Endothelial cell of umbilical vein (primary cell): ENCODE data around the gene C1orf52. TPM values are rescaled to one million over a fixed set of nuclear protein-coding genes. Genes with fewer than 3 reads are reported as not detected.

Source experiments
- BruUV-seq: library from RNA; stranded (reverse); fragments of 400-500 nt; replicated peaks from 2 replicates; lab custom pipeline; 2021; lab: Mats Ljungman, UMichigan
- CTCF ChIA-PET: fragments of 300-600, 350-600 bp; sonication (Branson Sonifier 250); formaldehyde crosslinking; loops from one replicate; lab custom pipeline; 2021; ENCODE audit warnings: antibody characterized with exemption, inconsistent platforms; lab: Charles Lee
- POLR2A ChIA-PET: fragments of 300-600, 350-600 bp; sonication (Branson Sonifier 250); formaldehyde crosslinking; loops from one replicate; lab custom pipeline; 2021; ENCODE audit warnings: antibody characterized with exemption, inconsistent platforms; lab: Charles Lee
- DNase-seq: peaks from one replicate; pipeline ENCODE4 v3.0.0-alpha.2; 2011; ENCODE audit warnings: low read depth, low spot score
- FAIRE-seq: peaks from 2 replicates; lab custom pipeline; 2011; peaks lifted over from hg19 to GRCh38; lab: Jason Lieb, UNC
- H2AFZ ChIP-seq: 2 replicates; pipeline ENCODE4 v1.6.0; 2012; ENCODE audit warnings: low read depth, low read length, control low read depth, inconsistent platforms
- H3K27ac ChIP-seq: 2 replicates; pipeline ENCODE4 v1.5.1; 2011; ENCODE audit warnings: low read depth, mild to moderate bottlenecking, control low read depth, low read length, moderate library complexity; ENCODE audit not compliant: insufficient read depth
- H3K27me3 ChIP-seq, 2 experiments: 2 replicates each; pipeline versions ENCODE4 v1.6.0 to v1.6.1; 2011; ENCODE audit warnings: low read length in 2 of 2, mixed read lengths in 1 of 2; ENCODE audit not compliant: control insufficient read depth in 2 of 2, insufficient read depth in 2 of 2
- H3K36me3 ChIP-seq, 2 experiments: 2 replicates in 1 of 2; 3 replicates in 1 of 2; pipeline ENCODE4 v1.5.1; 2011; ENCODE audit warnings: low read length in 2 of 2, mild to moderate bottlenecking in 1 of 2, moderate library complexity in 1 of 2; ENCODE audit not compliant: control insufficient read depth in 2 of 2, insufficient read depth in 2 of 2; ENCODE audit errors: extremely low read depth in 1 of 2
- H3K4me1 ChIP-seq: 3 replicates; pipeline ENCODE4 v1.5.1; 2011; ENCODE audit warnings: mild to moderate bottlenecking, low read length; ENCODE audit not compliant: control insufficient read depth, insufficient read depth; ENCODE audit errors: extremely low read depth
- H3K4me2 ChIP-seq: 2 replicates; pipeline ENCODE4 v1.6.1; 2011; ENCODE audit warnings: low read length, control low read depth, mixed read lengths; ENCODE audit not compliant: insufficient read depth
- H3K4me3 ChIP-seq, 3 experiments: fragments of 200-600 bp in 1 of 3; sonication (generic), shearing (Covaris generic) in 1 of 3; replicated peaks in 1 of 3; 2 replicates each; pipeline ENCODE4 v1.5.1; 2011 to 2016; ENCODE audit warnings: control low read depth in 3 of 3, low read length in 3 of 3, mild to moderate bottlenecking in 2 of 3, inconsistent platforms in 1 of 3, low read depth in 1 of 3, moderate library complexity in 1 of 3; ENCODE audit not compliant: insufficient read depth in 1 of 3
- H3K79me2 ChIP-seq: 2 replicates; pipeline ENCODE4 v1.6.0; 2012; ENCODE audit warnings: low read length, inconsistent platforms; ENCODE audit not compliant: control insufficient read depth, insufficient read depth
- H3K9ac ChIP-seq: replicated peaks from 2 replicates; pipeline ENCODE3; 2011; ENCODE audit warnings: low read length, control low read depth; ENCODE audit not compliant: insufficient read depth; ENCODE audit errors: extremely low read depth
- H3K9me1 ChIP-seq: replicated peaks from 3 replicates; pipeline ENCODE4 v1.6.0; 2011; ENCODE audit warnings: mild to moderate bottlenecking, low read length; ENCODE audit not compliant: control insufficient read depth, insufficient read depth; ENCODE audit errors: extremely low read depth
- H3K9me3 ChIP-seq: replicated peaks from 2 replicates; pipeline ENCODE4 v1.5.1; 2012; ENCODE audit warnings: low read length, inconsistent platforms; ENCODE audit not compliant: control insufficient read depth, insufficient read depth
- H4K20me1 ChIP-seq: replicated peaks from 2 replicates; pipeline ENCODE3; 2011; ENCODE audit warnings: mild to moderate bottlenecking, low read length; ENCODE audit not compliant: control insufficient read depth, insufficient read depth; ENCODE audit errors: extremely low read depth
- FOS ChIP-seq: IDR thresholded peaks from 2 replicates; pipeline ENCODE4 v1.6.1; 2011; ENCODE audit warnings: mild to moderate bottlenecking, low read length, moderate library complexity, borderline replicate concordance; ENCODE audit not compliant: insufficient read depth
- GATA2 ChIP-seq: IDR thresholded peaks from 2 replicates; pipeline ENCODE4 v1.7.0; 2011; ENCODE audit warnings: low read depth, mild to moderate bottlenecking, moderate library complexity, mixed read lengths, low read length; ENCODE audit not compliant: insufficient read length, insufficient read depth
- JUN ChIP-seq: IDR thresholded peaks from 2 replicates; pipeline ENCODE4 v1.6.1; 2011; ENCODE audit warnings: borderline replicate concordance, low read depth; ENCODE audit not compliant: insufficient read length, insufficient read depth
- MYC ChIP-seq: IDR thresholded peaks from one replicate; pipeline ENCODE4 v1.6.1; 2011; ENCODE audit warnings: mild to moderate bottlenecking, low read depth, low read length
- POLR2AphosphoS5 ChIP-seq: IDR thresholded peaks from 2 replicates; pipeline ENCODE4 v1.6.1; 2012; ENCODE audit warnings: low read depth, mild to moderate bottlenecking, control low read depth, low read length, moderate library complexity; ENCODE audit not compliant: insufficient read depth
- dilution Hi-C: fragments of 300-500 bp; cut with MboI; formaldehyde crosslinking; loops from one replicate; pipeline ENCODE4 v1.15.0; 2019; ENCODE audit warnings: low sequenced_read_pairs; ENCODE audit not compliant: extremely low pct_ligation_motif_present
- intact Hi-C: fragments of 100-400 bp; cut with micrococcal nuclease; formaldehyde crosslinking; loops from one replicate; pipeline ENCODE4 v1.10.0; 2022
- polyA plus RNA-seq, 4 experiments: library from polyadenylated mRNA; depleted of rRNA in 3 of 4; stranded (reverse) in 3 of 4; unstranded in 1 of 4; fragments of >200 nt; gene quantifications; 2 replicates each; pipeline versions ENCODE4 v1.2.1 to v1.2.3, GENCODE V29; 2011 to 2012; ENCODE audit warnings: missing spikeins in 1 of 4
- total RNA-seq: library from RNA; stranded (reverse); gene quantifications from 2 replicates; pipeline ENCODE4 v1.2.3, GENCODE V29; 2021
- TF ChIP-seq, protein P1 (sequence below), 2 donors: IDR thresholded peaks; 1 replicate in 1 of 2; 2 replicates in 1 of 2; pipeline ENCODE4 v1.5.1; 2011; ENCODE audit warnings: low read length in 2 of 2, mild to moderate bottlenecking in 2 of 2, moderate library complexity in 2 of 2, control low read depth in 1 of 2, inconsistent platforms in 1 of 2, low read depth in 1 of 2; ENCODE audit not compliant: insufficient read depth in 1 of 2; ENCODE audit errors: extremely low read depth in 1 of 2
- TF ChIP-seq, protein P2 (sequence below): IDR thresholded peaks from 2 replicates; pipeline ENCODE4 v1.6.1; 2011; ENCODE audit not compliant: insufficient read depth, insufficient read length

C1orf52 gene
- total and polyA plus RNA-seq, 2 donors (not counting 3 experiments of a cell fraction or from before 2014, with no cell fraction given), result 22.7 to 26.7 TPM

- no peaks in the 10 kb centered on the region for H3K9me1 ChIP-seq
- no peak overlapping the region for H3K4me3 ChIP-seq
- no peaks in the 10 kb centered on the region for H3K4me1 ChIP-seq
- H4K20me1 ChIP-seq, result no peaks in the 10 kb centered on the region
- TF ChIP-seq JUN (no peak), FOS (no peak), POLR2AphosphoS5 (no peak), GATA2 (no peak), MYC (no peak)
- TF ChIP-seq, protein P1, sequence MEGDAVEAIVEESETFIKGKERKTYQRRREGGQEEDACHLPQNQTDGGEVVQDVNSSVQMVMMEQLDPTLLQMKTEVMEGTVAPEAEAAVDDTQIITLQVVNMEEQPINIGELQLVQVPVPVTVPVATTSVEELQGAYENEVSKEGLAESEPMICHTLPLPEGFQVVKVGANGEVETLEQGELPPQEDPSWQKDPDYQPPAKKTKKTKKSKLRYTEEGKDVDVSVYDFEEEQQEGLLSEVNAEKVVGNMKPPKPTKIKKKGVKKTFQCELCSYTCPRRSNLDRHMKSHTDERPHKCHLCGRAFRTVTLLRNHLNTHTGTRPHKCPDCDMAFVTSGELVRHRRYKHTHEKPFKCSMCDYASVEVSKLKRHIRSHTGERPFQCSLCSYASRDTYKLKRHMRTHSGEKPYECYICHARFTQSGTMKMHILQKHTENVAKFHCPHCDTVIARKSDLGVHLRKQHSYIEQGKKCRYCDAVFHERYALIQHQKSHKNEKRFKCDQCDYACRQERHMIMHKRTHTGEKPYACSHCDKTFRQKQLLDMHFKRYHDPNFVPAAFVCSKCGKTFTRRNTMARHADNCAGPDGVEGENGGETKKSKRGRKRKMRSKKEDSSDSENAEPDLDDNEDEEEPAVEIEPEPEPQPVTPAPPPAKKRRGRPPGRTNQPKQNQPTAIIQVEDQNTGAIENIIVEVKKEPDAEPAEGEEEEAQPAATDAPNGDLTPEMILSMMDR (IDR thresholded peaks at IDR 0.05; ENCODE audit: extremely low read depth in 1 of 2, insufficient read depth in 1 of 2, low read depth in 1 of 2, low read length in 2 of 2), result peak; percentile 15 to 31
- TF ChIP-seq, protein P2, sequence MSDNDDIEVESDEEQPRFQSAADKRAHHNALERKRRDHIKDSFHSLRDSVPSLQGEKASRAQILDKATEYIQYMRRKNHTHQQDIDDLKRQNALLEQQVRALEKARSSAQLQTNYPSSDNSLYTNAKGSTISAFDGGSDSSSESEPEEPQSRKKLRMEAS, result no peak
- no peak for DNase-seq
- no peaks in the 10 kb centered on the region for H3K9me3 ChIP-seq
- no peak overlapping the region for H3K9ac ChIP-seq
- H3K27ac ChIP-seq, result no peak overlapping the region
- ChIA-PET POLR2A (no interaction called here), CTCF (interaction anchor here (1.3 to 3.0 kb wide), 5 partner anchors 10 to 285 kb away, joined by 7 to 14 read pairs (median 9); no protein-coding TSS in a partner anchor)
- H3K79me2 ChIP-seq, result no peaks in the 10 kb centered on the region
- H3K4me2 ChIP-seq, result no peak overlapping the region
- peaks cover 3 to 9% of the 10 kb centered on the region in 2 experiments for H3K27me3 ChIP-seq
- FAIRE-seq, result no peak
- H3K36me3 ChIP-seq, result no peaks in the 10 kb centered on the region
- intact Hi-C loops, result no loop called here
- BruUV-seq, result no TSS peak
- dilution Hi-C loops, result no loop called here
- no peak overlapping the region for H2AFZ ChIP-seq
These were observed 29.0 kb downstream of the C1orf52 start for GRCh38 chr1:85230305-85230977.
